Muscle layer of colon (tissue), 2 donors: ENCODE measurements around the gene PNPO.
A peak's percentile ranks its signal among the peaks of the same experiment; 100 is the strongest.
"Not testable (repeated sequence)": the region's sequence is repeated elsewhere in the genome, so short reads cannot be mapped to it uniquely, and the experiment has no call there.

ENCODE experiments used
- H3K27ac ChIP-seq: one replicate; pipeline ENCODE4 v1.7.0; 2013; ENCODE audit warnings: low read depth, mild to moderate bottlenecking, low read length, moderate library complexity
- H3K27me3 ChIP-seq, 2 donors: one replicate each; pipeline ENCODE4 v1.7.0; 2013; ENCODE audit warnings: low read length in 2 of 2, mild to moderate bottlenecking in 2 of 2; ENCODE audit not compliant: insufficient read depth in 2 of 2, control insufficient read depth in 1 of 2
- H3K36me3 ChIP-seq: one replicate; pipeline ENCODE4 v1.7.0; 2013; ENCODE audit warnings: mild to moderate bottlenecking, low read length; ENCODE audit not compliant: insufficient read depth
- H3K4me1 ChIP-seq: one replicate; pipeline ENCODE4 v1.7.0; 2013; ENCODE audit warnings: mild to moderate bottlenecking, low read length; ENCODE audit not compliant: insufficient read depth
- H3K4me3 ChIP-seq, 2 donors: one replicate each; pipeline ENCODE4 v1.7.0; 2013; ENCODE audit warnings: low read length in 2 of 2, low read depth in 1 of 2, mild to moderate bottlenecking in 1 of 2, moderate library complexity in 1 of 2
- H3K9ac ChIP-seq: one replicate; pipeline ENCODE4 v1.7.0; 2013; ENCODE audit warnings: low read length
- H3K9me3 ChIP-seq: one replicate; pipeline ENCODE4 v1.7.0; 2013; ENCODE audit warnings: mild to moderate bottlenecking, low read length
- donor health status: abdominal sarcoma.
- donor health status: Adenocarcinoma of cecum.

Gene PNPO

GRCh38 chr17:47924785-47925677 lies 16.3 kb upstream of the PNPO start:
- Histone ChIP-seq H3K4me3 (no peak overlapping the region), H3K4me1 (no peaks in the 10 kb centered on the region), H3K27ac (no peak overlapping the region), H3K27me3 (no peaks in the 10 kb centered on the region), H3K36me3 (peaks cover 56% of the 10 kb centered on the region), H3K9ac (no peak overlapping the region), H3K9me3 (no peaks in the 10 kb centered on the region)

DNA sequence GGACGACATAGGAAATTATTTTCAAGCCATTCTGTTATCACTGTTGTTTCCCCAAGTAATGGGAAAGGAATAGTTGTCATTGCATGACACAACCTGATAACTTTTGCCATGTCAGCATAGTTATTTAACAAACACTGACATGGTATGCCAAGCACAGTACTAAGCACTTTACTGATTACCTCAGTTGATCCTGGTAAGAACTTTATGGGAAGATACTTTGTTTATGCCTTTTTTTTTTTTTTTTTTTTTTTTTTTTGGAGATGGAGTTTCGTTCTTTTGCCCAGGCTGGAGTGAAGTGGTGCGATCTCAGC lies 15.7 kb upstream of the PNPO start:
- Histone ChIP-seq H3K4me1 (no peaks in the 10 kb centered on the region), H3K27me3 (no peaks in the 10 kb centered on the region), H3K36me3 (peaks cover 62% of the 10 kb centered on the region), H3K4me3 (no peak overlapping the region), H3K27ac (no peak overlapping the region), H3K9me3 (no peaks in the 10 kb centered on the region), H3K9ac (no peak overlapping the region)

- no peak overlapping the region for H3K9ac ChIP-seq
- H3K9me3 ChIP-seq = no peaks in the 10 kb centered on the region
- no peaks in the 10 kb centered on the region for H3K4me1 ChIP-seq
- no peak overlapping the region for H3K4me3 ChIP-seq
- no peaks in the 10 kb centered on the region for H3K27me3 ChIP-seq
- H3K36me3 ChIP-seq = peaks cover 52% of the 10 kb centered on the region
- no peak overlapping the region for H3K27ac ChIP-seq
Measured at GRCh38 chr17:47927821-47928400, 13.5 kb upstream of the PNPO start.

- H3K9me3 ChIP-seq = no peaks in the 10 kb centered on the region
- no peak overlapping the region for H3K4me3 ChIP-seq
- H3K36me3 ChIP-seq = peaks cover 47% of the 10 kb centered on the region
- H3K27me3 ChIP-seq = no peaks in the 10 kb centered on the region
- H3K27ac ChIP-seq = no peak overlapping the region
- H3K9ac ChIP-seq = no peak overlapping the region
- H3K4me1 ChIP-seq = no peaks in the 10 kb centered on the region
Measured at GRCh38 chr17:47928415-47928814, 13.0 kb upstream of the PNPO start.

DNA sequence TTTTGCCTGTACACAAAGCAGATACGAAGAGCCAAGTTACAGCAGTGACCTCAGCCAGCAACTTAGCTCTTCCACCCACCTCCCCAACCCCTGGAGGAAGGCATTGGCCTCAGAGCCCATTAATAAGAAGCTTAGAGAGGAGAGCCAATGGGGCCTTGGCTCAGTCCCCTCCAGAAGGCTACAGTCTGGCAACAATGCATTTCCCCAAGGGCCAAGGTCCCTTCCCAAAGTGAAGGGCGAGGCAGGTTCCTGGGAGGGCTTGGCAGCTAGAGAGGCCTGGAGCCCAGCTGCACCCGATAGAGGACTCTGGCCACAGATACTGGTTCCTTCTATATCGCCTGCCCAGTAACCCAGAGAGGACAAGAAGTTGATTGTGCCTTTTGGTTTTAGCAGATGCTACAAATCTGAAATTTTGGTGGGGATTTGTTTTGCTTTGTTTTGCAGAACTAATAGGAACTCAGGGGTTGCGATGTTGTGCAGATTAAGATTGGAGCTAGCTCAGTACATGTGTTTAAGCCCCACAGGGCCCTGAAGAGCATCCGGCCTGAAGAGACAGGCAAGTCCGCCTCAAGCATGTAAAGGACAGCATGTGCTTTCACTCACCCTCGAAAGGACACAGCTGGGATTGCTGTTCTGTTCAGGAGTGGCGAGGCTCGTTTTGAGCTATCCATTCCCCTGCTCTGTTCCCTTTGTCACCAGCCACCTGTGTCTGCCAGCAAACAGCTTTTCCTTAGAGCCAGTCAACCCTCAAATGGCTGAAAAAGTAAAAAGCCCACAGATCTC lies 12.0 kb upstream of the PNPO start:
- Histone ChIP-seq H3K27me3 (no peaks in the 10 kb centered on the region), H3K27ac (no peak overlapping the region), H3K4me1 (no peaks in the 10 kb centered on the region), H3K36me3 (peaks cover 38% of the 10 kb centered on the region), H3K9me3 (no peaks in the 10 kb centered on the region), H3K4me3 (no peak overlapping the region), H3K9ac (no peak overlapping the region)

GRCh38 chr17:47931848-47932247 lies 9.5 kb upstream of the PNPO start:
- H3K27me3 ChIP-seq = no peaks in the 10 kb centered on the region
- peaks cover 17% of the 10 kb centered on the region for H3K36me3 ChIP-seq
- no peak overlapping the region for H3K9ac ChIP-seq
- H3K27ac ChIP-seq = no peak overlapping the region
- H3K4me3 ChIP-seq = no peak overlapping the region
- H3K4me1 ChIP-seq = no peaks in the 10 kb centered on the region
- no peaks in the 10 kb centered on the region for H3K9me3 ChIP-seq

DNA sequence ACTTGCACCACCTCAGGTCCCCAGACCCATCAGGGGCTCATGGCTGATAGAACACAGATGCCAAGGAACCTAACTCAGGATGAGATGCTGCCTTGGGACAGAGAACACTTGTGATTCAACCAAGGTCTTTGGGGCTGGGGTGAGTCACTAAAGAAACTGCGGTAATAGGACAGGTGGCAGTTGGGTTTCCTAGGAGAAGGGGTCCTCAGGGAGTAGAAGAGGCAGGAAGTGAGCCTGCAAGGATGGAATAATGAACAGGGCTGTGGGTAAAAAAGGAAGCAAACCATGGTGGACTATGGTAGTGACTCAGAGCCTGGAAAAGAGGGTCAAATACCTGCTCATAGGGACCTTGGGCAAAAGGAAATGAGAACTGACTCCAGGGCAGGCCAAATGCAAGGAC lies 6.5 kb upstream of the PNPO start:
- Histone ChIP-seq H3K36me3 (peaks cover 6% of the 10 kb centered on the region), H3K4me1 (no peaks in the 10 kb centered on the region), H3K4me3 (no peak overlapping the region), H3K9ac (no peak overlapping the region), H3K27ac (no peak overlapping the region), H3K27me3 (no peaks in the 10 kb centered on the region), H3K9me3 (no peaks in the 10 kb centered on the region)

- not testable (repeated sequence) for H3K4me1 ChIP-seq
Measured at GRCh38 chr17:47935468-47935867, 5.9 kb upstream of the PNPO start.

GRCh38 chr17:47935961-47936360 lies 5.4 kb upstream of the PNPO start:
- Histone ChIP-seq H3K36me3 (no peaks in the 10 kb centered on the region), H3K9me3 (no peaks in the 10 kb centered on the region), H3K27me3 (no peaks in the 10 kb centered on the region), H3K9ac (no peak overlapping the region), H3K27ac (no peak overlapping the region), H3K4me3 (no peak overlapping the region), H3K4me1 (peaks cover 3% of the 10 kb centered on the region)

More at GRCh38 chr17:47935468-47935867, 5.9 kb upstream of the PNPO start:
- not testable (repeated sequence) for H3K27me3 ChIP-seq, H3K9me3 ChIP-seq, H3K9ac ChIP-seq, H3K4me3 ChIP-seq, H3K36me3 ChIP-seq, H3K27ac ChIP-seq

DNA sequence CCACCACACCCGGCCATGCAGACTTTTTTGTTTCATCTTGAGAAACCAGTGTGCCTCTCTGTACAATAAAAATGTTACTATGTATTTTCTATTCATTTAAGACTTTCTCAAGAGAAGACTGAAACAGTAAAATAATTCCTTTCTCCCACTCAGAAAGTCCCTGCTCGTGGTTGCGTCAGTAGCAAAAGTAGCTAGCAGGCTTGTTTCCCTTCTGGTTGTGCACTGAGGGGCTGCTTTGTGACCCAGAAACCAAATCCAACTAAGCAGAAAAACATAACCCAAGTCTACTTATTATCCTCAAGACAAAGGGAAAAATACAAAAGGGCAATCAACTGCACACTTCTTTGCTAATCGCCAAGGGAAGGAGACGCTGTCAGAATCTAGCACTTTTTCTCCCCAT lies 3.4 kb upstream of the PNPO start:
- H3K27me3 ChIP-seq = no peaks in the 10 kb centered on the region
- no peak overlapping the region for H3K4me3 ChIP-seq
- H3K27ac ChIP-seq = no peak overlapping the region
- no peak overlapping the region for H3K9ac ChIP-seq
- no peaks in the 10 kb centered on the region for H3K36me3 ChIP-seq
- H3K9me3 ChIP-seq = no peaks in the 10 kb centered on the region
- peaks cover 15% of the 10 kb centered on the region for H3K4me1 ChIP-seq

DNA sequence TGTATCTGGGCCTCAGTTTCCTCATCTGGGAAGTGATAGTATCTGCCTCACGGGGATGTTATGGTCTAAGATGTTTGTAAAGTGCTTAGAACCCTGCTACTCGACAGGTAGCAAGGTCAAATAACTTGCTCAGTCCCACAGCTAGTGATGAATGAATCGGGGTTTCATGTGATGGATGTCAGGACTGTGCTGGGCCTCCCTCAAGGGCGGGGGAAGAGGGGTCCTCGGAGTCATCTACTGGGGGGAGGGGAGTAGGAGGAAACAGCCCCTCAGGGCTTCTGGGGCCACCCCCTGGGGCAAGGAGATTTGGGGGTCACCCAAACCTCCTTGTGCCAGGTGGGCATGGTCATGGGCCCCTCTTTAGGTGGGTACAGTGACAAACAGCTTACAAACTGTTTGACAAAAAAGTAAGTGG lies 732 bp downstream of the PNPO start:
- no peaks in the 10 kb centered on the region for H3K27me3 ChIP-seq
- peak overlapping the region; percentile 60 to 84 for H3K4me3 ChIP-seq
- H3K36me3 ChIP-seq = peaks cover 26% of the 10 kb centered on the region
- peak overlapping the region; percentile 73 for H3K27ac ChIP-seq
- H3K9me3 ChIP-seq = no peaks in the 10 kb centered on the region
- peaks cover 21% of the 10 kb centered on the region for H3K4me1 ChIP-seq
- H3K9ac ChIP-seq = peak overlapping the region; percentile 62
